ENCODE measurements around the gene KIAA2012.

Gene KIAA2012

GRCh38 chr2:202084265-202084664, 11.2 kb downstream of the KIAA2012 start:
- peak; percentile 24 for DNase-seq (ENCODE audit: low spot score)

DNA sequence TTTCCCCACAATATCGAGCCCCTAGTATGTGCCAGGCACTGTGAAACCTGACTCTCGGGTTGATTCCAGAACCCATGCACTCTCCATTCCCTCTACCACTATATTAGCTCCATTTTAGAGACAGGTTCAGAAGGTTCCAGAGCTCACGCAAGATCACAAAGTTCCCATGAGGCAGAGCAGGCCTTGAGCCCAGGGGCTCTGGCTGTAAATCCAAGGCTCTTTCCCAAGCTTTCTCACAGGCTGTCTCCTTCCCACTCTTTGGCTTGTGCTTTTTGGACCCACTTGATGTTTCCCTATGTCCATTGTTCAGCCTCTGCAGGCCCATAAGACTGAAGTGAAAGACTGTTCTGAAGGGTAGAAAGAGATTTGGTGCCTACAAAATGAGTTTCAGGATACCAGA, 15.7 kb downstream of the KIAA2012 start:
- DNase-seq (ENCODE audit: low spot score), result no peak

GRCh38 chr2:202090530-202090929, 17.5 kb downstream of the KIAA2012 start:
- no peak for DNase-seq (ENCODE audit: low spot score)

- DNase-seq (ENCODE audit: low spot score), result no peak
These were observed 18.4 kb downstream of the KIAA2012 start for GRCh38 chr2:202091476-202091875.

- no peak for DNase-seq (ENCODE audit: low spot score)
These were observed 21.5 kb downstream of the KIAA2012 start for GRCh38 chr2:202094426-202094986.

- no peak for DNase-seq (ENCODE audit: low spot score)
These were observed 22.2 kb downstream of the KIAA2012 start for GRCh38 chr2:202095235-202095634.

DNA sequence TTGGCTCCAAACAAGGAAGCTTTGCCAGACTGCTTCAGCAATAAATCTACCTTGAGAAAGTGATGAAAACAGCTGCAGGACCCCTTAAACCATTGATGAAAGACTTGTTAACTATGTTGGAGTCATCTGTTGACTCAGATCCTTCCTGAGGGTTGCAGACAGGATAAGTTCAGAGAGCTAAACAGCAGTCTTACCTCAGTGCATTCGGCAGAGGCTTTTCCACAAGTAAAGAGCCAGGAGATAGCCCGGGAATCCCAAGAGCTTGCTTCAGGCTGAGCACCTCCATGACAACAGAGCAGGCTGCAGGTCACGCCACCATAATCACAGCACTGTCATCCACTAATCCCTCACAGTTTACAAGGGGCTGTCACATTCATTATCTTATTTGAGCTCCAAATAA, 23.7 kb downstream of the KIAA2012 start:
- DNase-seq (ENCODE audit: low spot score), result no peak

GRCh38 chr2:202098291-202098690, 25.2 kb downstream of the KIAA2012 start:
- no peak for DNase-seq (ENCODE audit: low spot score)

- no peak for DNase-seq (ENCODE audit: low spot score)
These were observed 26.5 kb downstream of the KIAA2012 start for GRCh38 chr2:202099515-202099914.

DNA sequence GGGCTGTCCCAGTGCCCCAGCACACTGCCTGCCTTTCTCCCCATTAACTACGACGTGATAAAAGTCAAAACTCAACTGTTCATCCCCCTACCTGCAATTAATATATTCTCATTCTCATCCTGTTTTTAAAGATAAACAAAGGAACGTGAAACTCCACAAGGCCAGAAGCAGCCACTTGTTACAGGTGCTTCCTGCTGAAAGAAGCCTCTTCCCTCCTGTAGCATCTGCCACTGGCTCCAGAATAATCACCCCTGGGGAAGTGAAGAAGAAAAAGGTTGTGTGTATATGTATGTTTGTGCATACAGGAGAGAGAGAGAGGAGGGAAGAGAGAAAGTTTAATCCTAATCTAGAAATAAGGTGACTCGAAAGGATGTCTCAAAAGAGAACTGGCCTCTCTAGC, 27.1 kb downstream of the KIAA2012 start:
- no peak for DNase-seq (ENCODE audit: low spot score)

DNA sequence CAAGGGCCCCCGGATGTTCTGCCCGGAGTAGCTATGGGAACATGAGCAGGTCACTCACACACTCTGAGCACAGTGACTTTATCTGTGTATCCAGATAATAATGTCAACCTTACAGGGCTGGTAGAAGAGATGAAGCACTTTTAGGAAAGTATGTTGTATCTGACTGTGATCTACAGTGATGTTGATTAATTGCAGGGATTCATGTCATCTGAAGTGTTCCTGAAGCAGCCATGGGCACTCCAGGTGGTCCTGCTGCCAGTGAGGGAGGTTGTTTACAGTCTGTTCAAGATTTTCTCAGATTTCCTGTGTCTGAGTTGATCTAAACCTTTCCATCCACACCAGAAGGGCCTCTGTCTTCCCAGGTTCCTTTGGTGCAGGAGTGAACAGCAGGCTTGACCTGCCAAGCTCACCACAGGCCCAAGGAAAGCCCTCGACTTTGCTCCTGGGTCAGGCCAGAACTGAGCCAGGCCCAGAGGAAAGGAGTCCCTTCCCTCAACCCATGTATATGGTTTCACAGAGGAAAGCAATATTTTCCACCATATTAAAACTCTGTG, 28.0 kb downstream of the KIAA2012 start:
- DNase-seq (ENCODE audit: low spot score), result no peak

DNA sequence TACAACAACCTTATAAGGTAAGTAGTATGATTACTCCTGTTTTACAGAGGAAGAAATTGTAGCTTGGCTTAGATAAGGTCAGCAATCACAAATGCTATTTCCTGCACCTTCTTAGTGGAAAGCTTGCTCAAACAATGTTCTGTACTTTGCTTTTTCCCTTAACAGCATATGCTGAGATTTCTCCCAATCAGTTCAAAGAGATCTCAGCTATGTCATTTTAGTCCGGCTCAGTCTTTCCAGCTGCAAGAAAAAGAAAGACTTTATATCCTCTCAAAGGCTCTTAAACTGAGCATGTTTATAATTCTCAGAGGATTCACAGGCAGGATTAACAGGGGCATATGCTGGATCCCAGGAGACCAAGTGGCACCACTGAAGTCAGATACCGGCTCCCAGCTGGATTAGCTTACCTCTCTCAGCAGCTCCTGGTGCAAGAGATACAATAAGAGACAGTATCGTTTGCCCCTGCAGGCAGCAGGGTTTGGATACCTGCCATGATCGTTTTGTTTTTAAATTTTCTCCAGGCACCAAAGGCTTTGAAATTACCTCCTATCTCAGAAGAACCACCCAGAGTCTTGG, 29.5 kb downstream of the KIAA2012 start:
- DNase-seq (ENCODE audit: low spot score), result no peak

DNA sequence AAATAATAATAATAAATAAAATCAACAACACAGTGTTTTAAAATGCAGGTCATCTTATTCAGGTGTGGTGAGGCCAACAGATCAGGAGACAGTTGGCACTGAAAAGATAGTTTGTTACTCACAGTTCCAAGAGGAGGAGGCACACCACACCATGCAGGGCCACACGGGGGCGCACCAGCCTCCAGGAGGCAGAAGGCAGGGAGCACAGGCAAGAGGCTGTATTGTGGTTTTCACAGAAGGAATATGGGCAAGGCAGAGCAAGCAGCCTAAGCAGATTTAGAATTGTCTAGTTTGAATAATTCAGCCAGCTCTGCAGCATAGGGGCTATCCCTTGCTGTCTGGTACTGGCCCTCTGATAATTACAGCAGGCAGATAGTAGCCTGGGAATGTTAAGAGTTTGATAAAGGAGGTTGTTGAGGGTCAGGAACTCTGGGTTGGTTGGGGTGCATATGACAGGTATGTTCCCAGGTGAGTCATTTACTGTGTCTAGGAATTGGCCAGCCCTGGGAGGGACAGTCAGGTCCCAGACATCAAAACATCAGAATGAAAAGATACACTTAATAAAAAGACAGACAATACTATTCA, 31.3 kb downstream of the KIAA2012 start:
- peak; percentile 49 for DNase-seq (ENCODE audit: low spot score)

GRCh38 chr2:202105025-202105424, 32.0 kb downstream of the KIAA2012 start:
- DNase-seq (ENCODE audit: low spot score), result no peak

DNA sequence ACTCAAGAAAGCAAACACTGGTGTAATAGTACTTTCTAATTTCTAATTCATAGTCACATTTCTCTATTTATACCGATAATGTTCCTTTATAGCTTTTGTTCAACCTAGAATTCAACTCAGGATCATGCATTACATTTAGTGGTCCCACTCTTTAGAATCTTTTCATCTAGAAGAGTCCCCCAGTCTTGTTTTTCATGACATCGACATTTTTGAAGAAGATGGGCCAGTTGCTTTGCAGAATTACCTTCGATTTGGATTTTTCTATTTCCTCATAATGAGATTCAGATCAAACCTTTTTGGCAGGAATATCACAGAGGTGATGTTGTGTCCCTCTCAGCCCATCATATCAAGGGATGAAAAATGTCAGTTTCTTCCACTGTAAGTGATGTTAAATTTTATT, 35.3 kb downstream of the KIAA2012 start:
- DNase-seq (ENCODE audit: low spot score), result no peak

GRCh38 chr2:202109139-202109736, 36.2 kb downstream of the KIAA2012 start:
- no peak for DNase-seq (ENCODE audit: low spot score)

DNA sequence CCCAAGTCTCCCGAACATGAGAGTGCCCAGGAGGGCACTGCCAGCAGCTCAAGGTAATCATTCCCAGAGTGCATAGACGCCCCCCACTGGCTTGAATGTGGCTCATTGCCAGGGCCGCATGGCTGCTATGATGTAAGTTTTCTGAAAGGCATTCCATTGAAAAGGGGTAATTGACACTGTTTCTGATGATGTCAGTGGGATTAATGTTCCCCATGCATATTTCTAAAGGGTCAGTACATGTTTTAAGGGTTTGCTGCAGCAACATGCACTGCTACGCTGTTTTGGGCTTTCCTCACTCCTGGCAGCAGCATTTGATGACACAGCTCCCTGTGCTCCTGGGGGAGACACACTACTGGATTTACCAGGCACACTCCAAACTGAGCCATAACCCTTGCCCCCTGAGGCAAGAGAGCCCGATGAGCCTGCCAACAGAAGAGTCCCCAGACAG, 36.7 kb downstream of the KIAA2012 start:
- peak; percentile 31 for DNase-seq (ENCODE audit: low spot score)

- DNase-seq (ENCODE audit: low spot score), result no peak
These were observed 37.4 kb downstream of the KIAA2012 start for GRCh38 chr2:202110491-202110890.

- DNase-seq (ENCODE audit: low spot score), result no peak
These were observed 39.0 kb downstream of the KIAA2012 start for GRCh38 chr2:202112041-202112440.

DNA sequence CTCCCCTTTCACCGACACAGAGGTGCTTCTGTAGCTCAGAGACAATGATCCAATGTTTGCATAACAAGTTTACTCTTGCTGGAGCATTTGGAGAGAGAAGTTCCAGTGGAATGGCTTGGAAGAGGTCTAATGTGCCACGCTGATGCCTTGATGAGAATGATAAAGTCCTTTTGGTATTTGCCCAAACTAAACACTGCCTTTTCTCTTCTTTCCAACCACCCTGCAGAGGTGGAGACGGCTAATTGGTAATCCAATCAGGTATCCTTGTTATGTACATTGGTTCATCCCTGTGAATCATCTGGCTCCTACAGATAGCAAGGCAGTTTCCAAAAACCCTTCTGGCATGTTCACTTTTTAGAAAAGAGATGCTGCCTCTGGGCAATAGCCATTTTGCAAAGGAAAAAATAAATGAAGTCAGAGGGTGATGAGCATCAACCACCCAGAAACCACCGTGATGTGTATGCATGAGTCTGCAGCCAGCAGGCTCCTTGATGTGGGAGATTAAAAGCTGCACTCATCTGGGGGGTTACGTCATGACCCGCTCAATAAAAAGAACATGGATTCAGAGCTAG, 40.6 kb downstream of the KIAA2012 start:
- DNase-seq (ENCODE audit: low spot score), result no peak

- no peak for DNase-seq (ENCODE audit: low spot score)
These were observed 41.2 kb downstream of the KIAA2012 start for GRCh38 chr2:202114291-202114690.

GRCh38 chr2:202114795-202115194, 41.7 kb downstream of the KIAA2012 start:
- no peak for DNase-seq (ENCODE audit: low spot score)

DNA sequence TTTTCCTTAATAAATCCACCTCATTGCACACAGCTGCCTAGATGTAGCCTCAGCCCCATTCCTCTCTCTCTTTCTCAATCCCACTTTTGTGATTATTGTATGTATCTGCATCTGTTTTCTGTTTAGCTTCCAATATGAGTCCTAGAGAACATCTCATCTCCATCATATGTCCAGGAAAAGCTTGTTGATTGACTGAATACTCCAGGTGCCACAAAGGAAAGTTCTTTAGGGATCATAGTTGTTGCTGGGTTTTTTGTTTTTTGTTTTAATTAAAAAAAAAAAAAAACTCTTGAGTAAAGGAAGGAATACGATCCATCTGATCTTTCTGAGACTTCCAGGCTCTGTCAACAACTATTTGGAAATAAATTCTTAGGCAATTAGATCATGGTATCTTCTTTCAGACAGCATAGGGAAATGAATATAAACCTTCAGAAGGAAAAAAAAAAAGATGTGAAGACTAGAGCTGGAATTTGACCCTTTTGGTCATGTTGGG, 42.5 kb downstream of the KIAA2012 start:
- DNase-seq (ENCODE audit: low spot score), result peak; percentile 33
